Fibroblast of mammary gland (primary cell): ENCODE results near the gene ZSCAN12.

ENCODE experiments used
- DNase-seq: peaks from one replicate; pipeline ENCODE4 v3.0.0-alpha.2; 2010; ENCODE audit warnings: low read depth
- H3K4me3 ChIP-seq: 2 replicates; pipeline ENCODE4 v1.5.1; 2011; ENCODE audit warnings: low read depth, mild to moderate bottlenecking, low read length, moderate library complexity; ENCODE audit not compliant: control insufficient read depth
- TF ChIP-seq, protein P1 (sequence below): conservative IDR thresholded peaks from 2 replicates; pipeline ENCODE4 v1.5.1; 2011; ENCODE audit warnings: low read depth, low read length, inconsistent platforms; ENCODE audit not compliant: control insufficient read depth, insufficient read depth

The ZSCAN12 gene

DNA sequence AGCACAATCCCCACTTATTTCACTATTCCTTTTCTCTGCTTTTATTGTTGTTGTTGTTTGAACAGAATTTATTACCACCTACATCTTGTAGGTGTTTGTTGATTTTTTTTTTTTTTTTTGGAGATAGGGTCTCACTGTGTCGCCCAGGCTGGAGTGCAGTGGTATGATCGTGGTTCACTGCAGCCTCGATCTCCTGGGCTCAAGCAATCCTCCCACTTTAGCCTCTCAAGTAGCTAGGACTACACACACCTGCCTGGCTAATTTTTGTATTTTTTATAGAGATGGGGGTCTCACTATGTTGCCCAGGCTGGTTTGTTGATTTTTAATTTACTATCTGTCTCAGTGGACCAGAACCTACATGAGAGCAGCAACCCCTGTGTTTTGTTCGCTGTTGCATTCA is 3.6 kb downstream of the ZSCAN12 start:
- no peak overlapping the region for H3K4me3 ChIP-seq
- TF ChIP-seq, protein P1, sequence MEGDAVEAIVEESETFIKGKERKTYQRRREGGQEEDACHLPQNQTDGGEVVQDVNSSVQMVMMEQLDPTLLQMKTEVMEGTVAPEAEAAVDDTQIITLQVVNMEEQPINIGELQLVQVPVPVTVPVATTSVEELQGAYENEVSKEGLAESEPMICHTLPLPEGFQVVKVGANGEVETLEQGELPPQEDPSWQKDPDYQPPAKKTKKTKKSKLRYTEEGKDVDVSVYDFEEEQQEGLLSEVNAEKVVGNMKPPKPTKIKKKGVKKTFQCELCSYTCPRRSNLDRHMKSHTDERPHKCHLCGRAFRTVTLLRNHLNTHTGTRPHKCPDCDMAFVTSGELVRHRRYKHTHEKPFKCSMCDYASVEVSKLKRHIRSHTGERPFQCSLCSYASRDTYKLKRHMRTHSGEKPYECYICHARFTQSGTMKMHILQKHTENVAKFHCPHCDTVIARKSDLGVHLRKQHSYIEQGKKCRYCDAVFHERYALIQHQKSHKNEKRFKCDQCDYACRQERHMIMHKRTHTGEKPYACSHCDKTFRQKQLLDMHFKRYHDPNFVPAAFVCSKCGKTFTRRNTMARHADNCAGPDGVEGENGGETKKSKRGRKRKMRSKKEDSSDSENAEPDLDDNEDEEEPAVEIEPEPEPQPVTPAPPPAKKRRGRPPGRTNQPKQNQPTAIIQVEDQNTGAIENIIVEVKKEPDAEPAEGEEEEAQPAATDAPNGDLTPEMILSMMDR, result no peak
- DNase-seq, result no peak

DNA sequence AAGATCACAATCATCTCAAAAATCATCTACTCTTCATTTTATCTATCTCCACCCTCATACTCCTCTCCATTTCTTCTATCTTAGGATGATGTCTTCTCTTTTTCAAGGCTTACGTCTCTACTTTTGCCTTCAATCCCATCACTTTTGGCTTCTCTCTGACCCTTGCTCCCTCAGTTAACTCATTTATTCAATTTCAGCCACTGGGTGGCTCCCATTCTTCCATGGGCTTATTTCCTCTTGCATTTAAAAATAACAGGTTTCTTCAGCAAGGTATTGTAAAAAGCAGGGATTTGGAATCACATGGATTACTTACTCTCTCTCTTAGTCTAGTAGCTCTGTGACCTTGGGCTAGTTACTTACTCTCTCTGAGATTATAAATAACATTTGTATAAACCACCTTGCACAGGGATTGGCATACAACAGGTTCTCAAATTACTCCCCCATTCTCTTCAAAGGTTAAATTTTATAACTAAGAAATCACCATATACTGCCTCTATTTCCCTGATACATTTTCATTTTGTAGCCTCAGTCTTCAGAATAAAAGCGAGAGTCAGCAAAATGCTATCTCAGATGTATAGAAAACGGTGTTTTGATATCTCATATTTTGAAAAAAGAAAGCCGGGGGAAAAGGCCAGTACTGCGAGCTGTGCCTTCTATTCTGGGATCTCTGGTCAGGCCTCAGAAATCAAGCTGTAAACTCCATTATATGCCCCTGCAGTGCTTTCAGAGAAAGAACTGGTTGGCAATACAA is 5.5 kb downstream of the ZSCAN12 start:
- peak; percentile 17 for DNase-seq
- TF ChIP-seq, protein P1, result peak; percentile 36
- no peak overlapping the region for H3K4me3 ChIP-seq

DNA sequence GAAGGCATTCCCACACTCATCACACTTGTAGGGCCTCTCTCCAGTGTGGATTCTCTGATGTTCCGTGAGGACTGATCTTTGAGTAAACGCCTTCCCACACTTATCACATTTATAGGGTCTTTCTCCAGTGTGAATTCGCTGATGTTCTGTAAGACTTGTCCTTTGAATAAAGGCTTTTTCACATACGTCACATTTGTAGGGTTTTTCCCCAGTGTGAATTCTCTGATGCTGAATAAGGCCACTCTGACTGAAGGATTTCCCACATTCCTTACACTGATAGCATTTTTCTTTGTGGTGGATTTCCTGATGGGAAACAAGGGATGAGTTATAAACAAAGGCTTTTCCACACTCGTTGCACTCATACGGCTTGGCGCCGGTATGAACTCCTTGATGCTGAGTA is 8.9 kb downstream of the ZSCAN12 start:
- H3K4me3 ChIP-seq, result no peak overlapping the region
- TF ChIP-seq, protein P1, result no peak
- DNase-seq, result no peak

DNA sequence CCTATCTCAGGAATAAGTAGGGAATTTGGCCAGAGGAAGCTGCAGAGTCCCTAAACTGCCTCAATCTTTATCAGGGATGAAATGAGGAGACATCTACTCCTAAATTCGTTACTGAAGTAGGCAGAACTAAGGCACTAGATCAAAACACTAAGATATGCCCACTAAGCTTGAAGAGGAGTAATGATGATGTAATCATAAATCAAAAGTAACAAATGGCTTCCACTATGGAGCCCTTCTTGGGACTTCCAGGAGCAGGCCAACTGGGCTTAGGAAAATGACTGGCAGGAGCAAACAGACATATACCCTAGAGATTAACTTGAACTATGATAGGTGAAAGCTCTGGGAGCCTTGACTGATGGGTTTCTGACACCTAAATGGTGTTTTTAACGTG is 15.4 kb downstream of the ZSCAN12 start:
- no peak overlapping the region for H3K4me3 ChIP-seq
- no peak for DNase-seq
- TF ChIP-seq, protein P1, result no peak

DNA sequence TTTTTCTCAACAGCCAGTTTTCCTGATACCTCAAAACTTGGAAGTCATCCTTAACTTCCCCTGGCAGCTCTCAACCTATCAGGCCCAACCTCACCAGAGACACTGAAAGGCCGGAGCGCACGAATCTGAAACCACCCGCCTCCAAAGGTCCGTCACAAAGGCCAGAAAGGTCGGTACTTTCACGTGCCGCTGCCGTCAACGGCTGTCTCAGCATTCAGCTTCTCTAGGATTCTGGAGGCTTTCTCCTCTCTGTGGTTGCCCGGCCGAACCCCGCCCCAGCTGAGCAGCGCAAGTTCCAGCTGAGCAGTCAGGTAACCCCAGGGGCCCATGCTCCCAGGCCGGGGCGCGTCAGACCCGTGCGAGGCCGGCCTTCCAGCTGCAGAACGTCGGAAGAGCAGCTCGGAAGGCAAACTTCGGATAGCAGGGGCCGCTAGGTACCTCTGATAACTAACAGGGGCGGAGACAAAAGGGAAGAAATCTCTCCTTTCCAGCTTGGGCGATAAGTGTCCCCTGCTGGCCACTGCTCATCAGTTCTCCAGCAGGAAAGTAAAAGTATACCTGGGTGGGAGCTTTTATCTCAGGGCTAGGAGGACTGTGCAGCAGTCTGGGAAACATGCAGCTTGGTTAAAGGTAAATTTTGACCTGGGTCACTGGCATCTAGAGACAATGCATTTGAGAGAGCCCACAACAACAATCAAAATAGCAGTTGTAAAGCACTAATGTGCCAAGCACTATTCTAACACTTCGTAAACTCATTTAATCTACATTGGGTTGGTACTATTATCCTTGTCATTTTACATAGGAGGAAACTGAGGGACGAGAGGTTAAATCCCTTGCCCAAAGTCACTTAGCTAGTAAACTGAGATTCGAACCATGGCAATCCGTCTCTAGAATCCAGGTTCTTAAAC is 16.1 kb downstream of the ZSCAN12 start:
- TF ChIP-seq, protein P1, result peak; percentile 54
- peak; percentile 95 for DNase-seq
- peak overlapping the region; percentile 63 for H3K4me3 ChIP-seq

DNA sequence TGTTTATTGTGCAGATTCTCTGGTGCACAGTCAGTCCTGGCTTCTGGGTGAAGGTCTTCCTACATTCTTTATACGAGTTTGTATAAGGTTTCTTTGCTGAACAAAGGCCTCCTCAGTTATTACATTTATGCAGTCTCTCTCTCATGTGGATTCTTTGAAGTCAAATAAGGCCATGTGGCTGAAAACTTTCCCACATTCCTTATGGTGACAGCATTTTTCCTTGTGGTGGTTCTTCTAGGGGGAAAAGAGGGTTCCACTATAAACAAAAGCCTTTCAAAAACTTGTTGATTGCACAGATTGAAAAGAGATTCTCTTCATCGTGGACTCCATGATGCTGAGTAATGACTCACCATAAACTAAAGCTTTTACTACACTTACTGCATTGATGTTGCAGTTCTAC is 19.2 kb downstream of the ZSCAN12 start:
- TF ChIP-seq, protein P1, result no peak
- H3K4me3 ChIP-seq, result no peak overlapping the region
- DNase-seq, result no peak
